Nephron progenitor cell (in vitro differentiated cells): ENCODE results near the gene CDKAL1.

Source experiments
- DNase-seq: peaks from one replicate; pipeline ENCODE4 v3.0.0; 2021
- H3K27ac Mint-ChIP-seq: 2 replicates; pipeline ENCODE4 v1.8.0; 2021; ENCODE audit warnings: mild to moderate bottlenecking, moderate library complexity, mixed read lengths
- H3K27me3 Mint-ChIP-seq: 2 replicates; pipeline ENCODE4 v1.8.0; 2021; ENCODE audit warnings: mild to moderate bottlenecking, low read depth, mixed read lengths; ENCODE audit not compliant: poor library complexity
- H3K36me3 Mint-ChIP-seq: 2 replicates; pipeline ENCODE4 v1.8.0; 2021; ENCODE audit warnings: low read depth, mixed read lengths
- H3K4me1 Mint-ChIP-seq: 2 replicates; pipeline ENCODE4 v1.8.0; 2021; ENCODE audit warnings: mixed read lengths
- H3K4me3 Mint-ChIP-seq: 2 replicates; pipeline ENCODE4 v1.8.0; 2021; ENCODE audit warnings: mild to moderate bottlenecking, moderate library complexity, mixed read lengths
- H3K9me3 Mint-ChIP-seq: 2 replicates; pipeline ENCODE4 v1.8.0; 2021; ENCODE audit warnings: mild to moderate bottlenecking, moderate library complexity, mixed read lengths
- CTCF ChIP-seq: fragments of 200-600 bp; sonication (generic); IDR thresholded peaks from 2 replicates; pipeline ENCODE4 v1.5.0; 2021; ENCODE audit warnings: antibody characterized with exemption

CDKAL1 gene

DNA sequence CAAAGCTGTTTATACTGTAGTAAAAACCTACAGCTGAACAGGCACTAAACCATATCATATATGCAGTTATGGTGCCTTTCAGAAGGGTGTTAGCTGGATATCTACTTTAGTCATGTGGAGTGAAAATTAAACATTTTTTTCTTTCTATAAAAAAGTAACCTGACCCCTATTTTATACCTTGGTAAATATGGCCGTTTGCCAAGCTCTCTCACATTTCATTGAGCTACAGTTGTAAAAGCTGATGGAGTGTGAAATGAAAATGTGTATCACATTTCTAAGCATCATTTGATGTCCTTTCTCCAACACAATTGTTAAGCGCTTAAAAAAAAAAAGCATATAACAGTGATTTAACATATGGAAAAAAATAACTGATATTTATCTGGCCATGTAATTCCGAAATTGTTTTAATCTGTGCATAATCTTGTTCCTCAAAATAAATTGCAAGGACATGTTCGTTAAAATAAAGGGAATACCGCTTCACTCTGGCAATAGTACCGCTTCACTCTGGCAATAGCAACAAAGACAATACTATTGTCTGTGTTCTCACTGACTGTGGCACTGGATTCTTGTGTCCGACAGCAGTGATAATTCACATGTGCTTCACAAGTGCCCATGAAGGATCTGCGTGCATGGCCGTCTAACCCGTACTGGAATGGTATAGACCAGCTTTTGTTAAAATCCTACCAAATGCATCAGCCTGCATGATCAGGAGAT lies 667.5 kb downstream of the CDKAL1 start:
- H3K4me1 Mint-ChIP-seq = peaks cover 57% of the 10 kb centered on the region
- H3K27me3 Mint-ChIP-seq = peaks cover 3% of the 10 kb centered on the region
- peak overlapping the region; percentile 75 for H3K27ac Mint-ChIP-seq

DNA sequence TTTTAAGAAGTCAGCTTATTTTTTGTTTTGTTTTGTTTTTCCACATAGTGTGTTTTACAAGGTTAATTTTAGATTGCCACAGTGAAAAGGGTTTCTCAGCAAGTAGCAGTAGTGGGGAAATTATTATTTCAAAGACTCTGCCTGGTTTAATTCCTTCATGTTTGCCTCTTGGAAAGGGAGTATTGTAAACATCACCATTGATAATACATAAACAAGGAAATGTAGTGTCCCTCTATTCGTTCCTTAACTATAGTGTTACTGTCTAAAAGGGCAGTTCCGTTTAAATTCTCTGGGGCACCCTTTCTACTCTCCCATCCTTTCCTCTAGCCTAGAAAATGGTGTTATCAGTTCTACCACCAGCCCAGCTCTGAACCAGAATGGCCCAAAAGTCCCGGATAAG lies 668.3 kb downstream of the CDKAL1 start:
- DNase-seq = no peak
- TF ChIP-seq CTCF = no peak
- Mint-ChIP-seq H3K27me3 (peaks cover 3% of the 10 kb centered on the region), H3K36me3 (peaks cover 28% of the 10 kb centered on the region), H3K9me3 (peaks cover 22% of the 10 kb centered on the region), H3K27ac (peak overlapping the region; percentile 75), H3K4me1 (peaks cover 55% of the 10 kb centered on the region), H3K4me3 (no peak overlapping the region)

More for the DNA sequence above, 667.5 kb downstream of the CDKAL1 start:
- H3K9me3 Mint-ChIP-seq = peaks cover 22% of the 10 kb centered on the region
- H3K36me3 Mint-ChIP-seq = peaks cover 28% of the 10 kb centered on the region
- peak overlapping the region; percentile 43 for H3K4me3 Mint-ChIP-seq
- no peak for TF ChIP-seq CTCF
- DNase-seq = peak; percentile 12

DNA sequence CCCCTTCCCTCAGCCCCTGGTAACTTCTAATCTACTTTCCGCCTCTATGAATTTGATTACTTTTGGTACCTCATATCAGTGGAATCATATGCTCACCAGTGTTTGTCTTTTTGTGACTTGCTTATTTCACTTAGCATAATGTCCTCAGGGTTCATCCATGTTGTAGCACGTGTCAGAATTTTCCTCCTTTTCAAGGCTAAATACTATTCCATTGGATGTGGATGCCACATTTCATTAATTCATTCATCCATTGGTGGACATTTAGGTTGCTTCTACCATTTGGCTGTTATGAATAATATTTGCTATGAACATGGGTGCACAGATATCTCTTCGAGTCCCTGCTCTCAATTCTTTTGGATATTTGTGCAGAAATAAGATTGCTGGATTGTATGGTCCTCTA lies 670.7 kb downstream of the CDKAL1 start:
- TF ChIP-seq CTCF = no peak
- H3K4me1 Mint-ChIP-seq = peaks cover 44% of the 10 kb centered on the region
- no peak overlapping the region for H3K4me3 Mint-ChIP-seq
- no peak overlapping the region for H3K27ac Mint-ChIP-seq
- peaks cover 38% of the 10 kb centered on the region for H3K36me3 Mint-ChIP-seq
- no peak for DNase-seq
- H3K27me3 Mint-ChIP-seq = peaks cover 3% of the 10 kb centered on the region
- peaks cover 22% of the 10 kb centered on the region for H3K9me3 Mint-ChIP-seq

- no peak overlapping the region for H3K4me3 Mint-ChIP-seq
Observed at GRCh38 chr6:21208081-21208795, 674.0 kb downstream of the CDKAL1 start.

DNA sequence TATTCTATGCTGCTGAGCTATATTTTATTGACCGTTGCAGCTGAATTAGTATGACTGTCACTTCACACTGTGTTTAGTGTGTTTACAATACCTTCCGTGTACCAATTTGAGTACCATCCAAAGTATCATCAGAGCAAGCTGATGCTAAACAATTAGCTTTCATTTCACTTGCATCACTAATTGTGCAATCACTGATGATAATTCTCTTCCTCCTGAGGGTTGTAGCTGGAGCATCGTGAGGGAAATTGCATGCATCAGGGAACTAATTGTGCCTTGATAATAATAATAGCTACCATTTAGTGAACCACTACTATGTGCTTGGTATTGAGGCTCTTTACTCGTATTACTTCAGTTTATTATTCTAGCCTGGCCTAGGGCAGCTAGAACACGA lies 674.5 kb downstream of the CDKAL1 start:
- H3K27me3 Mint-ChIP-seq = peaks cover under 1% of the 10 kb centered on the region
- peaks cover 59% of the 10 kb centered on the region for H3K36me3 Mint-ChIP-seq
- H3K27ac Mint-ChIP-seq = no peak overlapping the region
- peaks cover 33% of the 10 kb centered on the region for H3K9me3 Mint-ChIP-seq
- DNase-seq = no peak
- peaks cover 19% of the 10 kb centered on the region for H3K4me1 Mint-ChIP-seq
- no peak for TF ChIP-seq CTCF
- no peak overlapping the region for H3K4me3 Mint-ChIP-seq

More at GRCh38 chr6:21208081-21208795, 674.0 kb downstream of the CDKAL1 start:
- no peak for DNase-seq
- peaks cover 3% of the 10 kb centered on the region for H3K27me3 Mint-ChIP-seq
- peak overlapping the region; percentile 94 for H3K27ac Mint-ChIP-seq
- no peak for TF ChIP-seq CTCF
- H3K36me3 Mint-ChIP-seq = peaks cover 62% of the 10 kb centered on the region
- peaks cover 33% of the 10 kb centered on the region for H3K9me3 Mint-ChIP-seq
- H3K4me1 Mint-ChIP-seq = peaks cover 19% of the 10 kb centered on the region
